ENCODE data around the gene MS4A4E.
A peak's percentile ranks its signal among the peaks of the same experiment; 100 is the strongest.

DNA sequence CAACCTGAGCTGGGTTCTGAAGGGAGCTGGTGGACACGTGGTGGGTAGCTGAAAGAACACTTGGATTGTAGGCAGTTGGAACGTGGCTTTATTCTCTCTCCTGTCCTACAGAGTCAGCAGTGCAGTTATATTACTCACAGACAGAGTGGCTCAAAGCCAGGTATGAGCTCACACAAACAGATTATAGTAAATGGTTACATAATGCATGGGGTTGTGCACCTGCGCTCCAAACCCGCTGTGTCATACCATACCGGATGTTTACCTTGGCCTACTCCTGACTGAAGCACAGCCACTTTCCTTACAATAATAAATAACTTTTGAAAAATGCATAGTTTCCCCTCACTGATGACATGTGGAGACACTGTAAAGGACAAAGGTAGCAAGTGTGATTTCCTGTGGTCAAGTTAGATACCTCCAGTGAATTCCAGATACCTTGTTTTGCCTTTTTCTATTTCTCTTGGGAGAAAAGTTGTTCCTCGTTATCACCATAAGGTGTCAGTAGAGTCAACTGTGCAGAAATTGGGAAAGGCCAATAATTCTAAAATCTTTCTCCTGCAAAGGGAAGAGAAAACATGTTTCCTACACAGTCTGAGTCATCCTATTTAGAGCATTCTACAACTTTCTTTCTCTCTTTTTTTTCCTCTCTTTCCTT lies 73.5 kb downstream of the MS4A4E start:
- TF ChIP-seq EZH2 (IDR thresholded peaks at IDR 0.05; ENCODE audit: low read length): no peak
- TF ChIP-seq, protein P1, sequence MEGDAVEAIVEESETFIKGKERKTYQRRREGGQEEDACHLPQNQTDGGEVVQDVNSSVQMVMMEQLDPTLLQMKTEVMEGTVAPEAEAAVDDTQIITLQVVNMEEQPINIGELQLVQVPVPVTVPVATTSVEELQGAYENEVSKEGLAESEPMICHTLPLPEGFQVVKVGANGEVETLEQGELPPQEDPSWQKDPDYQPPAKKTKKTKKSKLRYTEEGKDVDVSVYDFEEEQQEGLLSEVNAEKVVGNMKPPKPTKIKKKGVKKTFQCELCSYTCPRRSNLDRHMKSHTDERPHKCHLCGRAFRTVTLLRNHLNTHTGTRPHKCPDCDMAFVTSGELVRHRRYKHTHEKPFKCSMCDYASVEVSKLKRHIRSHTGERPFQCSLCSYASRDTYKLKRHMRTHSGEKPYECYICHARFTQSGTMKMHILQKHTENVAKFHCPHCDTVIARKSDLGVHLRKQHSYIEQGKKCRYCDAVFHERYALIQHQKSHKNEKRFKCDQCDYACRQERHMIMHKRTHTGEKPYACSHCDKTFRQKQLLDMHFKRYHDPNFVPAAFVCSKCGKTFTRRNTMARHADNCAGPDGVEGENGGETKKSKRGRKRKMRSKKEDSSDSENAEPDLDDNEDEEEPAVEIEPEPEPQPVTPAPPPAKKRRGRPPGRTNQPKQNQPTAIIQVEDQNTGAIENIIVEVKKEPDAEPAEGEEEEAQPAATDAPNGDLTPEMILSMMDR (optimal IDR thresholded peaks at IDR 0.05 in 1 of 3, IDR thresholded peaks at IDR 0.05 in 1 of 3, conservative IDR thresholded peaks at IDR 0.05 in 1 of 3; ENCODE audit: extremely low read depth in 1 of 3, insufficient read depth in 2 of 3, low read length in 3 of 3): peak in 2 of 3 experiments; percentile 15 to 53
